Posterior vena cava (tissue), 2 donors: ENCODE data around the gene ZEB1. TPM values are rescaled to one million over a fixed set of nuclear protein-coding genes. Genes with fewer than 3 reads are reported as not detected.

Experiments
- DNase-seq: peaks from one replicate; pipeline ENCODE4 v3.0.0-alpha.2; 2020; ENCODE audit warnings: low spot score
- intact Hi-C, 2 donors: fragments of 100-400 bp; cut with DNase I; formaldehyde crosslinking; loops; one replicate each; pipeline versions ENCODE4 v1.14.1 to v1.14.2; 2022 to 2023
- long read RNA-seq, 2 donors: library from polyadenylated mRNA; unstranded; transcript quantifications; one replicate each; pipeline ENCODE4 v2.0.0, GENCODE V29; 2020 to 2021
- total RNA-seq, 2 donors: library from RNA; stranded (reverse); fragmentation: NEBNext Ultra II Directional; extraction: Animal tissue kit (Norgen Biotek cat#: 25700); gene quantifications; one replicate each; pipeline ENCODE4 v1.2.1, GENCODE V29; 2021
- donor health status: DM: yes; HTN: yes; CAD: no.
- donor health status: DM: yes; HTN: yes; CAD: no.

ZEB1 gene
- 100 to 1,000 TPM; 118 to 141 TPM for total RNA-seq
- long read RNA-seq, donor 1, full-length matches to known transcripts, result 7 of 36 reads
- long read RNA-seq, donor 1, partial matches to known transcripts, result 11 of 36 reads
- long read RNA-seq, donor 1, other reads (novel, unspliced or antisense), result 18 of 36 reads
- long read RNA-seq, donor 2, full-length matches to known transcripts, result 36 of 146 reads
- long read RNA-seq, donor 2, partial matches to known transcripts, result 76 of 146 reads
- long read RNA-seq, donor 2, other reads (novel, unspliced or antisense), result 34 of 146 reads

GRCh38 chr10:31318854-31319601, at the start of gene ZEB1:
Gene ZEB1 (plus strand): TSS chr10:31319216. CDS start chr10:31319235, 19 bp downstream.
- DNase-seq, result peak; percentile 92
- intact Hi-C loops, result loop anchor here in 1 of 2 donors (10.0 kb wide), 1 partner anchor 184 kb away; no protein-coding TSS in a partner anchor

GRCh38 chr10:31270954-31271353, 48.1 kb upstream of the ZEB1 start:
- intact Hi-C loops, result no loop called here
- DNase-seq, result no peak

GRCh38 chr10:31272841-31273240, 46.2 kb upstream of the ZEB1 start:
- DNase-seq, result no peak
- intact Hi-C loops, result no loop called here

GRCh38 chr10:31273789-31274188, 45.2 kb upstream of the ZEB1 start:
- DNase-seq, result no peak
- intact Hi-C loops, result no loop called here

- DNase-seq, result no peak
- intact Hi-C loops, result no loop called here
These were observed 44.7 kb upstream of the ZEB1 start for GRCh38 chr10:31274310-31274709.

GRCh38 chr10:31278279-31278941, 40.6 kb upstream of the ZEB1 start:
- no peak for DNase-seq
- intact Hi-C loops, result no loop called here

GRCh38 chr10:31280972-31281371, 38.0 kb upstream of the ZEB1 start:
- DNase-seq, result no peak
- intact Hi-C loops, result no loop called here

GRCh38 chr10:31288001-31288400, 31.0 kb upstream of the ZEB1 start:
- intact Hi-C loops, result no loop called here
- no peak for DNase-seq

GRCh38 chr10:31288962-31289361, 30.1 kb upstream of the ZEB1 start:
- no peak for DNase-seq
- intact Hi-C loops, result no loop called here

GRCh38 chr10:31290386-31290785, 28.6 kb upstream of the ZEB1 start:
- intact Hi-C loops, result no loop called here
- DNase-seq, result no peak

GRCh38 chr10:31291123-31291522, 27.9 kb upstream of the ZEB1 start:
- intact Hi-C loops, result no loop called here
- DNase-seq, result no peak

- intact Hi-C loops, result no loop called here
- DNase-seq, result no peak
These were observed 24.5 kb upstream of the ZEB1 start for GRCh38 chr10:31294558-31294957.

GRCh38 chr10:31296754-31297153, 22.3 kb upstream of the ZEB1 start:
- no peak for DNase-seq
- intact Hi-C loops, result no loop called here

GRCh38 chr10:31299119-31299518, 19.9 kb upstream of the ZEB1 start:
- DNase-seq, result no peak
- intact Hi-C loops, result no loop called here

GRCh38 chr10:31303212-31303611, 15.8 kb upstream of the ZEB1 start:
- DNase-seq, result no peak
- intact Hi-C loops, result no loop called here

GRCh38 chr10:31304291-31304970, 14.6 kb upstream of the ZEB1 start:
- DNase-seq, result no peak
- intact Hi-C loops, result no loop called here

- DNase-seq, result peak; percentile 32
- intact Hi-C loops, result loop anchor here in 1 of 2 donors (10.0 kb wide), 1 partner anchor 179 kb away; no protein-coding TSS in a partner anchor
These were observed 5.6 kb upstream of the ZEB1 start for GRCh38 chr10:31313396-31313795.

- no peak for DNase-seq
- intact Hi-C loops, result loop anchor here in 1 of 2 donors (10.0 kb wide), 1 partner anchor 180 kb away; no protein-coding TSS in a partner anchor
These were observed 4.5 kb upstream of the ZEB1 start for GRCh38 chr10:31314256-31315150.

GRCh38 chr10:31315453-31315852, 3.6 kb upstream of the ZEB1 start:
- DNase-seq, result peak; percentile 58
- intact Hi-C loops, result loop anchor here in 1 of 2 donors (10.0 kb wide), 1 partner anchor 181 kb away; no protein-coding TSS in a partner anchor
